ENCODE results near the gene ZNF429.
"Not testable (repeated sequence)": the region's sequence is repeated elsewhere in the genome, so short reads cannot be mapped to it uniquely, and the experiment has no call there.

The ZNF429 gene

DNA sequence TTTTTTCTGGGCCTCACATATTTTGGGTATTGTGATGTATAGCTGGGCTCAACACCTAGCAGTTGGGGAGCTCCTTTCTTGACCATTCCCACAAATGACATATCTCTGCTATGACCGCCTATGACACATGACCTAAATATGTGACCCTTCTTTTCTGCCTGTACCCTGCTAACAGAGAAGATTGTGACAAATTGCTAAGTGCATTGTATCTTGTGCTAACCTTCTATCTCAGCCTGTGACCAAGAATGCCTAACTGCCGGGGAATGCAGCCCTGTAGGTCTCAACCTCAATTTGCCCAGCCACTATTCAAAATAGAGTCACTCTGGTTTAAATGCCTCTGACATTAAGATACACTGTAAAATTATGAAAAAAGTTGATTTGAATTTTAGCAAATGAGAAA lies 6.8 kb upstream of the ZNF429 start:
- Mint-ChIP-seq H3K36me3 (ENCODE audit: low read depth) (peaks cover 5% of the 10 kb centered on the region), H3K9me3 (no peaks in the 10 kb centered on the region), H3K4me3 (no peak overlapping the region), H3K27me3 (ENCODE audit: low read depth) (peaks cover 4% of the 10 kb centered on the region), H3K27ac (no peak overlapping the region), H3K4me1 (no peaks in the 10 kb centered on the region)
- TF ChIP-seq, protein P1, sequence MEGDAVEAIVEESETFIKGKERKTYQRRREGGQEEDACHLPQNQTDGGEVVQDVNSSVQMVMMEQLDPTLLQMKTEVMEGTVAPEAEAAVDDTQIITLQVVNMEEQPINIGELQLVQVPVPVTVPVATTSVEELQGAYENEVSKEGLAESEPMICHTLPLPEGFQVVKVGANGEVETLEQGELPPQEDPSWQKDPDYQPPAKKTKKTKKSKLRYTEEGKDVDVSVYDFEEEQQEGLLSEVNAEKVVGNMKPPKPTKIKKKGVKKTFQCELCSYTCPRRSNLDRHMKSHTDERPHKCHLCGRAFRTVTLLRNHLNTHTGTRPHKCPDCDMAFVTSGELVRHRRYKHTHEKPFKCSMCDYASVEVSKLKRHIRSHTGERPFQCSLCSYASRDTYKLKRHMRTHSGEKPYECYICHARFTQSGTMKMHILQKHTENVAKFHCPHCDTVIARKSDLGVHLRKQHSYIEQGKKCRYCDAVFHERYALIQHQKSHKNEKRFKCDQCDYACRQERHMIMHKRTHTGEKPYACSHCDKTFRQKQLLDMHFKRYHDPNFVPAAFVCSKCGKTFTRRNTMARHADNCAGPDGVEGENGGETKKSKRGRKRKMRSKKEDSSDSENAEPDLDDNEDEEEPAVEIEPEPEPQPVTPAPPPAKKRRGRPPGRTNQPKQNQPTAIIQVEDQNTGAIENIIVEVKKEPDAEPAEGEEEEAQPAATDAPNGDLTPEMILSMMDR (IDR thresholded peaks at IDR 0.05; ENCODE audit: unreplicated experiment in 3 of 3) = no peak

DNA sequence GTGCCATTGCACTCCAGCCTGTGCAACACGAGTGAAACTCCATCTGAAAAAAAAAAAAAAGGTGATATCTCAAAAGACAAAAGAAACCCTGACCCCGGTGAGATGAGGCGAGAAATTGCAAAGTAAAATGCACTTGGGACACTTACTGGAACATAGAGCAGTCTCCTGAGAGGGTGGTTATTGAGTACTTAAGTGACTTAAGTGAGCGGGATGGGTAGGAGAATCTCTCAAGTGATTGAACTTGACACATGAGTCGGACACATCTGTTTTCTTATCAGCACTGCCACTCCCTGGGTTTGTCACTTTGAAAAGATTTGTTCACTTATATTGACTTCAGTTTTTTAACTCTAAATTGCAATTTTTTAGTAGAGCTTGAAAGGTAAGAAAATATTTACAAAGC lies 2.8 kb downstream of the ZNF429 start:
- no peak overlapping the region for H3K27ac Mint-ChIP-seq
- H3K4me3 Mint-ChIP-seq = peak overlapping the region; percentile 44 to 71 (median 47)
- TF ChIP-seq, protein P1 (IDR thresholded peaks at IDR 0.05; ENCODE audit: unreplicated experiment in 3 of 3) = no peak
- H3K36me3 Mint-ChIP-seq (ENCODE audit: low read depth) = peaks cover 68% of the 10 kb centered on the region
- H3K4me1 Mint-ChIP-seq = peaks cover 22% of the 10 kb centered on the region
- peaks cover 46% of the 10 kb centered on the region for H3K9me3 Mint-ChIP-seq
- peaks cover 4% of the 10 kb centered on the region for H3K27me3 Mint-ChIP-seq (ENCODE audit: low read depth)

DNA sequence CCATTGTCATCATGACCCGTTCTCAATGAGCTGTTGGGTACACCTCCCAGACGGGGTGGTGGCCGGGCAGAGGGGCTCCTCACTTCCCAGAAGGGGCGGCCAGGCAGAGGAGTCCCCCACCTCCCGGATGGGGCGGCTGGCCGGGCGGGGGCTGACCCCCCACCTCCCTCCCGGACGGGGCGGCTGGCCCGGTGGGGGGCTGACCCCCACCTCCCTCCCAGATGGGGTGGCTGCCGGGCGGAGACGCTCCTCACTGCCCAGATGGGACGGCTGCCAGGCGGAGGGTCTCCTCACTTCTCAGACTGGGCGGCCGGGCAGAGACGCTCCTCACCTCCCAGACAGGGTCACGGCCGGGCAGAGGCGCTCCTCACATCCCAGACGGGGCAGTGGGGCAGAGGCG lies 5.7 kb downstream of the ZNF429 start:
- Mint-ChIP-seq H3K9me3 (peaks cover 61% of the 10 kb centered on the region), H3K36me3 (ENCODE audit: low read depth) (peaks cover 82% of the 10 kb centered on the region)
- not testable (repeated sequence) for H3K4me3 Mint-ChIP-seq; H3K27ac Mint-ChIP-seq; H3K27me3 Mint-ChIP-seq (ENCODE audit: low read depth); H3K4me1 Mint-ChIP-seq

DNA sequence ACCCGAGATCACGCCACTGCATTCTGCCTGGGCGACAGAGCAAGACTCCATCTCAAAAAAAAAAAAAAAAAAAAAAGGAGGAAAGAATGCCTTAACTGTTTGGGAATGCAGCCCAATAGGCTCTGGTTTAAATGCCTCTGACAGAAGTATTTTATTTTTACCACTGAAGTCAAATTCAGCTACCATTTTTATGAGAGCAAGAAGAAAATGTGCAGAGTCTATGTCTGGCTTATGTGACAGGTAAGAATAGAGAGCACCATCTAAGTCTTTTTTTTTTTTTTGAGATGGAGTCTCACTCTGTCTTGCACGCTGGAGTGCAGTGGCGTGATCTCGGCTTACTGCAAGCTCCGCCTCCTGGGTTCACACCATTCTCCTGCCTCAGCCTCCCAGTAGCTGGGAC lies 7.2 kb downstream of the ZNF429 start:
- Mint-ChIP-seq H3K36me3 (ENCODE audit: low read depth) (peaks cover 83% of the 10 kb centered on the region), H3K9me3 (peaks cover 65% of the 10 kb centered on the region)
- H3K27me3 Mint-ChIP-seq (ENCODE audit: low read depth); H3K4me1 Mint-ChIP-seq; H3K27ac Mint-ChIP-seq; H3K4me3 Mint-ChIP-seq: not testable (repeated sequence)

DNA sequence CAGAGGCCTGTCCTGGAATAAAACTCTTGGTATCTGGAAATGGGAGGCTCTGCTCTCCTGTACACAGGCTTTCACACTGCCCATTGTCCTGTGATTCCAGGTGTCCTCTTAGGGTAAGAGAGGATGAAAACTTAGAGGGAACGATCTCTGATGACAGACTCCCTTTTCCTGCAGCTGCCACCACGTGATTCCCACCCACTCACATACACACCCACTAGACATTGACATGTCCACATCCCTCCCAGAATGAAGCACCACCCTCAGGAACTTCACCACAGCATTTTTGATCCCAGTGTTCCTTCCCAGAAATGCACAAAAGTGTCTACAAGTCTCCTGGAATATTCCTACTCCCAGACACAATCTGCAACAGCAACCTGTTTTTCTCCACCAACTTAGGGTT lies 8.2 kb downstream of the ZNF429 start:
- TF ChIP-seq, protein P1 (IDR thresholded peaks at IDR 0.05; ENCODE audit: unreplicated experiment in 3 of 3) = no peak
- Mint-ChIP-seq H3K27ac (no peak overlapping the region), H3K27me3 (ENCODE audit: low read depth) (no peaks in the 10 kb centered on the region), H3K4me1 (no peaks in the 10 kb centered on the region), H3K36me3 (ENCODE audit: low read depth) (peaks cover 83% of the 10 kb centered on the region), H3K4me3 (no peak overlapping the region), H3K9me3 (peaks cover 64% of the 10 kb centered on the region)

DNA sequence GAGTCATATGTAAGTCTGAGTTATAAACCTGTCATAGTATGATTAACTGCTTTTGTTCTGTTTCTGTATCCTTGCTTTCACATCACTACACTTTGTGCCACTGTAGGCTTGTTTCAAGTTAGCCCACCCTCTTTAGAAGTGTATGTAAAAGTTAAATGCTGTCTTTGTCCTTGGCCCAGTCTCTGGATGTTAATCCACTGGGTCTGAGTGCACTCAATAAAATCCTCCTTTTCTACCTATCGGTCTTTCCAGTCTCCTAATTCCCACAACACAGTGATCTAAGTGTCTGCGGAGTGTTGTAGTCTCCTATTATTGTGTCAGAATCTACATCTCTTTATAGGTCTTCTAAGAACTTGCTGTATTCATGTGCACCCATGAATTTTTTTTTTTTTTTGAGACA lies 14.1 kb downstream of the ZNF429 start:
- TF ChIP-seq, protein P1 (IDR thresholded peaks at IDR 0.05; ENCODE audit: unreplicated experiment in 3 of 3) = no peak

DNA sequence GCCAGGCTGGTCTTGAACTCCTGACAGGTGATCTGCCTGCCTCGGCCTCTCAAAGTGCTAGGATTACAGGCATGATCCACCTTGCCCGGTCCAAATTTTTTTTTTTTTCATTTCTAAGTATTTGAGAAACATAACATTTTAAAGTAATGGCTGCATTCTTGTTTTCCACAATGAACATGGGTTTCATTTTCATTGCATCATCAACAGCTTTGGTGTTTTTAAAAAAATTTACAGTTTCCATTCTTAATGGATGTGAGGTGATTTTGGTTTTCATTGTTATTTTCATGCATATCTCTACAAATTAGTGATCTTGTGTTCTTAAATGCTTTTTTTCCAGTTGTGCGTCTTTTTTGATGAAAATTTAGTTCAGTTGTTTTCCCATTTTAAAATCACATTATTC lies 27.5 kb downstream of the ZNF429 start:
- TF ChIP-seq, protein P1 (IDR thresholded peaks at IDR 0.05; ENCODE audit: unreplicated experiment in 3 of 3) = no peak
- H3K27ac Mint-ChIP-seq = no peak overlapping the region
- H3K4me1 Mint-ChIP-seq = no peaks in the 10 kb centered on the region
- H3K27me3 Mint-ChIP-seq (ENCODE audit: low read depth) = peaks cover 5% of the 10 kb centered on the region
- H3K36me3 Mint-ChIP-seq (ENCODE audit: low read depth) = peaks cover 100% of the 10 kb centered on the region
- no peak overlapping the region for H3K4me3 Mint-ChIP-seq
- H3K9me3 Mint-ChIP-seq = peaks cover 59% of the 10 kb centered on the region

More for the DNA sequence above, 14.1 kb downstream of the ZNF429 start:
- no peak overlapping the region for H3K4me3 Mint-ChIP-seq
- peaks cover 4% of the 10 kb centered on the region for H3K27me3 Mint-ChIP-seq (ENCODE audit: low read depth)
- H3K9me3 Mint-ChIP-seq = peaks cover 62% of the 10 kb centered on the region
- peaks cover 92% of the 10 kb centered on the region for H3K36me3 Mint-ChIP-seq (ENCODE audit: low read depth)
- H3K4me1 Mint-ChIP-seq = no peaks in the 10 kb centered on the region
- no peak overlapping the region for H3K27ac Mint-ChIP-seq

DNA sequence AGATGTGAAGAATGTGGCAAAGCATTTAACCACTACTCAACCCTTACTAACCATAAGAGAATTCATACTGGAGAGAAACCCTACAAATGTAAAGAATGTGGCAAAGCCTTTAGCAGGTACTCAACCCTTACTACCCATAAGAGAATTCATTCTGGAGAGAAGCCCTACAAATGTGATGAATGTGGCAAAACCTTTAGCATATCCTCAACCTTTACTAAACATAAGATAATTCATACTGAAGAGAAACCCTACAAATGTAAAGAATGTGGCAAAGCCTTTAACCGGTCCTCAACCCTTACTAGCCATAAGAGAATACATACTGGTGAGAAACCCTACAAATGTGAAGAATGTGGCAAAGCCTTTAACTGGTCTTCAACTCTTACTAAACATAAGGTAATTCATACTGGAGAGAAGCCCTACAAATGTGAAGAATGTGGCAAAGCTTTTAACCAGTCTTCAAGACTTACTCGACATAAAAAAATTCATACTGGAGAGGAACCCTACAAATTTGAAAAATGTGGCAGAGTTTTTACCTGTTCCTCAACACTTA lies 31.4 kb downstream of the ZNF429 start:
- H3K4me1 Mint-ChIP-seq; H3K27me3 Mint-ChIP-seq (ENCODE audit: low read depth); H3K27ac Mint-ChIP-seq; H3K4me3 Mint-ChIP-seq: not testable (repeated sequence)
- Mint-ChIP-seq H3K36me3 (ENCODE audit: low read depth) (peaks cover 79% of the 10 kb centered on the region), H3K9me3 (peaks cover 52% of the 10 kb centered on the region)

All from nephron (organoid).